Stimulated activated CD4-positive, alpha-beta T cell treated with anti-CD3 and anti-CD28 coated beads, Interleukin-15, amount 100 ng/mL, for 24 hours (primary cell): ENCODE data around the gene OR52H1.
"Not testable (repeated sequence)": the region's sequence is repeated elsewhere in the genome, so short reads cannot be mapped to it uniquely, and the experiment has no call there.

Experiments used
- DNase-seq: peaks from one replicate; pipeline ENCODE4 v3.0.0-alpha.2; 2020

OR52H1 gene

DNA sequence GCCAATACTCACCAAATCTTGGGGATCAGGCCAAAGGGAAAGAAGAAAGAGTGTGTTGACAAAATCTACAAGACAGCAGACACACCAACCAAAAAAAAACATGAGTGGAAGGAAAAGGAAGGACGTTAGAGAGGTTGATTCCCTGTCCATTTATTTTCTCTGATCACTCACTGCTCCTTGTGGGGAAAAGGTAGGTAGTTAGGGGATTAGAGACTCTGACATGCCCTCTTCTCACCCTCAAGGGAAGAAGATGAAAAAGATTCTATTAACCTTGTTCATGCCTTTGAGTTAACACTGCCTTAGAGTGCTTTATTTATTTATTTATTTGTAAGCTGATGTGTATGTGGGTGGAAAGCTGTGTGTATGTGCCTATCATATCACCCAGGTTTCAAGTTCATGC lies at the start of gene OR52H1:
OR52H1 (minus strand) TSS at position 101 of the 400 bp plus-strand sequence. CDS start 3,035 bp downstream, outside the sequence.
- DNase-seq: no peak

GRCh38 chr11:5597953-5598352 lies 49.6 kb upstream of the OR52H1 start:
- no peak for DNase-seq

DNA sequence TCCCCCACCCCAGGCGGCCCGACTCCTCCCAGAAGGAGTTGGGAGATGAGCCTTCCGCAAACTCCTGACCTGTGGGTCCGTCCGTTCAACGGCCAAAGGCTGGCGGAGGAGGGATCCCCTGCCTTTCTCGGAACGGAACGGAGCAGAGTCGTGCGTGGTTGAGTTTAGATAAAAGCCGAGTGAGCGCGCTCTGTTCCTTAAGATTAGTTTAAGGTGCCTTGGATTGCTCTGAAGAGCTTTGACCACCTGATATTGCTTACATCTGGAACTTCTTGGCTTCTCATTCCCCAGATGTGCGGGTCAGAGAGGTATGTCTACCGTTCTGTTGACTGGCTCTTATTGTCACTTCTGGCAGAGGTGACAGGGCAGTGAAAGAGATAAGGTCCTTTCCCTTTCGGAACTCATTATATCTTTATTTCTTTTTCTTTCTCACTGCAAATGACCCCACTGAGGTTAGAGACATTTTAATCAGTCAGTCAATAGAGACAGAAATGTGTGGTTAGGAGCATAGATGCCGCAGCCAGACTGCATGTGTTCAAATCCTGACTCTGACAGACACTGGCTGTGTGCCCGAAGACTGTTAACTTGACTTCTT lies 48.4 kb upstream of the OR52H1 start, which contains the start of gene TRIM6:
TRIM6 (plus strand) TSS at position 31 of the 595 bp plus-strand sequence; CDS start at position 292, 261 bp downstream.
- peak; percentile 15 for DNase-seq

DNA sequence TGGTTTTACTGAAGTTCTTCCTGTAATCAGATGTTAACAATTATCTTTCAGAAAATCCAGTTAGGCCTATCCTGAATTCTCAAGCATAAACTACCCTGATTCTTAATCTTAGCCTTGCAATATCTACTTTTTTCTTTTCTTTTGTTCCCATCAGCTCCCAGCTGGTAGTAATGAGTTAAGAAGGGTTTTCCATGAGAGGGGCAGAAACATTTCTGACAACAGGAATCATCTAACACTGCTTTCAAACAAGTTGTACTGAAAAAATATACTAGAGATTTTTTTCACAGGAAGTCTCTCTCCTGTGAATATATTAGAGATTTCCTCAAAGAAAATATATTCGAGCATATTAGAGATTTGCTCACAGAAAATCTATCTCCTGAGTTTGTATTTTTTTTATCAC lies 44.8 kb upstream of the OR52H1 start:
- no peak for DNase-seq

DNA sequence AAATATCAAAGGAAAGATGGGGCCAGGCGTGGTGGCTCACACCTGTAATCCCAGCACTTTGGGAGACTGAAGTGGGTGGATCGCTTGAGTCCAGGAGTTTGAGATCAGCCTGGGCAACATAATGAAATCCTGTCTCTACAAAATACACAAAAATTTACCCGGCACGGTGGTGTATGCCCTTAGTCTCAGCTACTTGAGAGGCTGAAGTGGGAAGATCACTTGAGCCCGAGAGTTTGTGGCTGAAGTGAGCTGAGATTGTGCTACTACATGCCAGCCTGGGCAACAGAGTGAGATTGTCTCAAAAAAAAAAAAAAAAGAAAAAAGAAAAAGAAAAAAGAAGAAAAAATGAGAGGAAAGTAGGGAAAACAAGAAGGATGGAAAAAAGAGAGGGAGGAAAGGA lies 44.3 kb upstream of the OR52H1 start:
- no peak for DNase-seq

DNA sequence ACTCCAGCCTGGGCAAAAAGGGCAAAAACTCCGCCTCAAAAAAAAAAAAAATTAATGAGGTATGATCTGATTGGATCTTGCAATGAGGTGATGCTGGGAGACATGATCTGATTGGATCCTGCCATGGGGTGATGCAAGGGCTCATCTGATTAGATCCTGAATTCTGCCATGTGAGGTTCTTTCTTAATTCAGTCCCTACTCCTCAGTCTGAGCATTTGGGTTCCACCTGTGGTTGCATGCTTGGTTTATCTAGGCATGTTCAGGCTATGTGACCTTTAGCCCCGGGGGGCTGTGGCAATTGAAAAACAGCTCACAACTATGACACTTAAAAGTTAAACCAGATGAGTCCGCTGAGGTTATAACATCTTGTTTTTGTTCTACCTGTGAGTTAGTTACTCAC lies 43.3 kb upstream of the OR52H1 start:
- no peak for DNase-seq

- not testable (repeated sequence) for DNase-seq
Observed at GRCh38 chr11:5589906-5590305, 41.6 kb upstream of the OR52H1 start.

- not testable (repeated sequence) for DNase-seq
Observed at GRCh38 chr11:5584458-5584857, 36.1 kb upstream of the OR52H1 start.

- DNase-seq: no peak
Observed at GRCh38 chr11:5581014-5581413, 32.7 kb upstream of the OR52H1 start.

GRCh38 chr11:5580577-5580976 lies 32.2 kb upstream of the OR52H1 start, which contains the start of gene OR52B6:
OR52B6 (plus strand) TSS chr11:5580877; CDS start chr11:5580877, 0 bp downstream.
- no peak for DNase-seq

GRCh38 chr11:5577101-5577500 lies 28.8 kb upstream of the OR52H1 start:
- no peak for DNase-seq

GRCh38 chr11:5575152-5575551 lies 26.8 kb upstream of the OR52H1 start:
- no peak for DNase-seq

DNA sequence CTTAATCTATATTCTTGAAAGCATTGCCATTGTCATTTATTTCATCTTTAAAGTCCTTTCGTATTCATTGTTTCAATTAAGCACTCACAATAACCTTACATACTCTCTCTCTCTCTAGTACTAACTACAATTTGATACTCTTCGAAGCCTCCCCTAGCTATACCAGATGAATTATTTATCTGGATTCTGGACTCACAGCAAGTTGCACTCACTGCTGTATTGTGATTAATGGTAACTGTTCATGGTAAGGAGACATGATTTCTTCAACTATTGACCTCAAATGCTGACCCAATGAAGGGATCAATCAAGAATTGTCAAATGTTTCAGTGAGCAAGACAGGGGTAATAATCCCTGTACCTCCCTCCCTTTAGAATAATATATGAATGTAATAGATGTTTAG lies 26.3 kb upstream of the OR52H1 start:
- no peak for DNase-seq

DNA sequence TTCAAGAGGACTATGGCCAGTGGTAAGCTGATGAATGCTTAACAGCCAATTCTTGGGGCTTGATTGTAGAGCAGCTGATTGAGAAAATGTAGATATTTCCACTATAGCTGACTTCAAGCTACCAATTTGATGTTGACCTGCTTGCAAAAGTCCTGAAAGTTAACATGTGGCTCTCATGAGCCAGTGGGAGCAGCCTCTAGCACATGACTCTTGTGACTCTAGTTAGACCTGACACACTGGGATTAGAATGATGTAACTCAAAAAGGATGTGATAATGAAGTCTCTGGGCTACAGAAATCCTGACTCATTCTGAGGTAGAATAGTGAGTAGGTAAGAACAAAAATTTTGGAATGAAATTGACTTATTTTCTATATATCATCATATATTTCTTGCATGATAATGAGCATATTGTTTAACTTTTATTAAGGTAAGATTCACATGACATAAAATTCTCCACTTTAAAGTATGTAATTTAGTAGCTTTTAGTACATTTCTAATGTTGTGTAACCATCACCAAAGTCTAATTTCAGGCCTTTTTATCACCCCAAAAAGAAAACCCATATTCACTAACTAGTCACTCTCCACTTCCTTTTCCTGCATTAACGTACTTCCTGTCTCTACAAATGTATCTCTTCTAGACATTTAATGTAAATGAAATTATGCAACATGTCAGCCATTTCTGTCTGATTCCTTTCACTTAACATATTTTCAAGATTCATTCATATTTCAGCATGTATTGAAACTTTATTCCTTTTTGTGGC lies 16.1 kb upstream of the OR52H1 start:
- no peak for DNase-seq

- DNase-seq: no peak
Observed at GRCh38 chr11:5557751-5558150, 9.4 kb upstream of the OR52H1 start.

GRCh38 chr11:5556596-5557188 lies 8.4 kb upstream of the OR52H1 start:
- no peak for DNase-seq

DNA sequence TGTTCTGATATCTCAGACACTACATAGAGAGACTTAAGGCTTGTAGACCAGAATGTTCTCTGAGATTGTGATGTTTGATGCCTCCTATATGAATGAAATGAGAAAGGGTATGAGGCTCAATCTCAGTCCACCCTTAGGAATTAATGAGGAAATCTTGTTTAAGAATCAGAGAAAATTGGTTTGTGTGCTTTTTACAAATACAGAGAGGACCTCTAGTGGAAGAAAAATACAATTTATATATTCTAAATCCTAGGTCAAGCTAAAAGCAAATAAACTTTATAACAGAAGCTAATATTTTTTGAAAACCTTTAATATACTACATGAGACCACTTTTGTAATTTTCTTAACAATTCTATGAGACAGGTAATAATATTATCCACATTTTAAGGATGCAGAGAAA lies 5.0 kb upstream of the OR52H1 start:
- no peak for DNase-seq

DNA sequence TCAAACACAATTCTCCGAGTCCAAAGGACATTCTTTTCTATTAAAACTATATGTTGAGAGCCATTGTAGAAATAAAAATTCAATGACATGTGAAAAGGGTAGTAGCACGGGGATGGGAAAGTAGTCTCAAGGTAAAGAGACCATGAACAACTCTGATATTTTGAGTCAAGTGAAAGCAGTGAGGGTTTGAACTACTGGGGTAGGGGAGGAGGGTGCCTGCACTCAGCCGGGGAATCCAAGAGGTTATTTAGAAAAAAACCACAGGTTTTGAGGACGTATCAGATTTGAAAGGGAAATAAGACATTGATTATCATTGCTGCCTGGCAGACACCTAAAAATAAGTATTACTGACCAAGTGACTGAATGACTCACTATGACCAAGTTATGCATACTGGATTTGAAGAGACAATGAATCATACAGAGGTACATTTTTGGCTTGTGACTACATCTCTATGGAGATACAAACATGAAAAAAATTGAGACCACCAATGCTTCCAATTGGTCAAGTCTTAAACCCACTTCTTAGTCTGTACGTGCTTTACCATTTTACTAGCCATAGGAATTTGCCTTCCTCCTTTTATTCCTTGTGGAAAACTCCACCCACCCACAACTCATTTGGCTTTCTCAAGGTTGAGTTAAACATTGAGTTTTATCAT lies 2.2 kb upstream of the OR52H1 start:
- DNase-seq: no peak

DNA sequence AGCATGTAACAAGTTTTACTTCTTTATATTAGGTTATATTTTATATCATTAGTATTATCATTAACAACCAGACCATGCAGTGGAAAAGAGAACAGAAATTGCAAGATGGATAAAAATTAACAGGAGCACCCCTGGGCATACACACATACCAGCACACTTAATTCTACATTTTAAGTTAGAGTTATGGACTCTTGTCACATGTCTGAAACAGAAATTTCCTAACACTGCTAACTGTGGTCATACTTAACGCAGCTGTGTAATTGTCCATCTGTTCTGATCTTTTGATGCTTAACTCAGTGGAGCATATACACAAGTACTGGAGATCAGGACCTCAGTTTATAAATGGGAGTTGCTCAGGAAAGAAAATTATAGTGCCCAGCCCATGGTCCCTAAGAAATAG lies 358 bp downstream of the OR52H1 start:
- DNase-seq: no peak

- DNase-seq: no peak
Observed at GRCh38 chr11:5546457-5546856, 1.9 kb downstream of the OR52H1 start.

GRCh38 chr11:5541427-5541826 lies 6.9 kb downstream of the OR52H1 start:
- DNase-seq: no peak

DNA sequence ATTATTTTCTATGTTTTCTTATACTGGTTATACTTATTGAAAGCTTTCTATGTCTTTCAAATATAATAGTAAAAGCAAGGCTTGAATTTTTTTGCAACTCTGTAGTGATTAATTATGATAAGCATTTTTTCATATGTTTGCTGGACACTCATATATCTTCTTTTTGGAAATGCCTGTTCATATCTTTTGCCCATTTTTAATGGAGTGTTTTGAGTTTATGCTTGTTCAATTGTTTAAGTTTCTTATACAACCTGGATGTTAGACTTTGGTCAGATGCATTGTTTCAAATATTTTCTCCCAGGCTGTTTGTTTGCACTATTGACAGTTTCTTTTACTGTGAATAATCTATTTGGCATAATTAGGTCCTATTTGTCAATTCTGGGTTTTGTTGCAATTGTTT lies 11.9 kb downstream of the OR52H1 start:
- no peak for DNase-seq

- no peak for DNase-seq
Observed at GRCh38 chr11:5534046-5534445, 14.3 kb downstream of the OR52H1 start.
